NB4 (cell line): ENCODE data around the gene FRMPD1.
A peak's percentile ranks its signal among the peaks of the same experiment; 100 is the strongest.

Experiments used
- TF ChIP-seq, protein P1 (sequence below): IDR thresholded peaks from one replicate; pipeline ENCODE4 v1.5.1; 2012; ENCODE audit warnings: low read depth, low read length
- TF ChIP-seq, protein P2 (sequence below): IDR thresholded peaks from 2 replicates; pipeline ENCODE4 v1.6.1; 2011; ENCODE audit warnings: low read depth, low read length

DNA sequence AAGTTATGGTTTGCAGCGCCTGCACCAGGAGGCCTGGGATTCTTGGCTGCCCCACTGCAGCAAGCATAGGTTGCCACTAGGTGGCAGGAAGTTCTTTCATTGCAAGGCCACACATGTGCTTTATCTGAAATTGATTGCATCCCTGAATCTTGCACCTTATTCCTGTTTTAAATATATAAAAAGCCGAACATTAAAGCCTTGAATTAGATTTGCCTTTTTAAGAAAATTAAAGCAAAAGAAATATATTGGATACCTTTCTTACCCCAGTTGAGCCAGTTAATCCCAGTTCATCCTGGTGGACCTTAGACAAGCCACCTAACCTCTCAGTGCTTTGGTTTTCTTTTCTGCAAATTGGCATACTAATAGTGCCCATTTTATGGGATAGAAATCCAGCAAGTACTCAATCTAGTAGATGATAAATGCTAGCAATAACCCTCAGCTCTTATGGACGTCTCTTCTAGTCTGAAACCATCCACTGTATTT is 96.6 kb downstream of the FRMPD1 start:
- TF ChIP-seq, protein P1, sequence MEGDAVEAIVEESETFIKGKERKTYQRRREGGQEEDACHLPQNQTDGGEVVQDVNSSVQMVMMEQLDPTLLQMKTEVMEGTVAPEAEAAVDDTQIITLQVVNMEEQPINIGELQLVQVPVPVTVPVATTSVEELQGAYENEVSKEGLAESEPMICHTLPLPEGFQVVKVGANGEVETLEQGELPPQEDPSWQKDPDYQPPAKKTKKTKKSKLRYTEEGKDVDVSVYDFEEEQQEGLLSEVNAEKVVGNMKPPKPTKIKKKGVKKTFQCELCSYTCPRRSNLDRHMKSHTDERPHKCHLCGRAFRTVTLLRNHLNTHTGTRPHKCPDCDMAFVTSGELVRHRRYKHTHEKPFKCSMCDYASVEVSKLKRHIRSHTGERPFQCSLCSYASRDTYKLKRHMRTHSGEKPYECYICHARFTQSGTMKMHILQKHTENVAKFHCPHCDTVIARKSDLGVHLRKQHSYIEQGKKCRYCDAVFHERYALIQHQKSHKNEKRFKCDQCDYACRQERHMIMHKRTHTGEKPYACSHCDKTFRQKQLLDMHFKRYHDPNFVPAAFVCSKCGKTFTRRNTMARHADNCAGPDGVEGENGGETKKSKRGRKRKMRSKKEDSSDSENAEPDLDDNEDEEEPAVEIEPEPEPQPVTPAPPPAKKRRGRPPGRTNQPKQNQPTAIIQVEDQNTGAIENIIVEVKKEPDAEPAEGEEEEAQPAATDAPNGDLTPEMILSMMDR: peak; percentile 75
- TF ChIP-seq, protein P2, sequence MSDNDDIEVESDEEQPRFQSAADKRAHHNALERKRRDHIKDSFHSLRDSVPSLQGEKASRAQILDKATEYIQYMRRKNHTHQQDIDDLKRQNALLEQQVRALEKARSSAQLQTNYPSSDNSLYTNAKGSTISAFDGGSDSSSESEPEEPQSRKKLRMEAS: peak; percentile 91
